HEK293 (cell line): Measurements from ENCODE around the gene RBMS3.

Source experiments
- KLF10 ChIP-seq: fragments of 450-650 bp; IDR thresholded peaks from 2 replicates; pipeline ENCODE4 v1.5.1; 2018; ENCODE audit warnings: missing biosample characterization, mild to moderate bottlenecking, missing genetic modification characterization
- KLF16 ChIP-seq: fragments of 450-650 bp; formaldehyde crosslinking; IDR thresholded peaks from 2 replicates; pipeline ENCODE4 v1.5.1; 2017; ENCODE audit warnings: missing biosample characterization, missing genetic modification characterization
- YY2 ChIP-seq: fragments of 450-650 bp; formaldehyde crosslinking; IDR thresholded peaks from 2 replicates; pipeline ENCODE4 v1.5.1; 2016; ENCODE audit warnings: missing biosample characterization, missing genetic modification characterization
- ZBTB20 ChIP-seq: fragments of 450-650 bp; formaldehyde crosslinking; IDR thresholded peaks from 2 replicates; pipeline ENCODE4 v1.5.1; 2016; ENCODE audit warnings: missing biosample characterization, missing genetic modification characterization
- ZNF133 ChIP-seq: fragments of 450-650 bp; formaldehyde crosslinking; IDR thresholded peaks from 2 replicates; pipeline ENCODE4 v1.5.1; 2016; ENCODE audit warnings: missing biosample characterization, missing genetic modification characterization
- ZNF292 ChIP-seq: fragments of 450-650 bp; formaldehyde crosslinking; IDR thresholded peaks from 2 replicates; pipeline ENCODE4 v1.5.1; 2016; ENCODE audit warnings: low read depth, missing biosample characterization, missing genetic modification characterization, borderline replicate concordance
- ZNF530 ChIP-seq: fragments of 450-650 bp; formaldehyde crosslinking; IDR thresholded peaks from 2 replicates; pipeline ENCODE4 v1.5.1; 2016; ENCODE audit warnings: low read depth, missing biosample characterization, missing genetic modification characterization
- ZNF670 ChIP-seq: fragments of 450-650 bp; formaldehyde crosslinking; IDR thresholded peaks from 2 replicates; pipeline ENCODE4 v1.5.1; 2016; ENCODE audit warnings: missing biosample characterization, missing genetic modification characterization, low read depth
- ZNF677 ChIP-seq: fragments of 450-650 bp; IDR thresholded peaks from 2 replicates; pipeline ENCODE4 v1.5.0; 2018; ENCODE audit warnings: missing biosample characterization, mild to moderate bottlenecking, missing genetic modification characterization, moderate library complexity
- ZNF776 ChIP-seq: fragments of 450-650 bp; formaldehyde crosslinking; IDR thresholded peaks from 2 replicates; pipeline ENCODE4 v1.5.0; 2017; ENCODE audit warnings: missing biosample characterization, missing genetic modification characterization, borderline replicate concordance
- TF ChIP-seq, protein P1 (sequence below): fragments of 450-650 bp; formaldehyde crosslinking; IDR thresholded peaks from 2 replicates; pipeline ENCODE4 v1.5.1; 2016; ENCODE audit warnings: missing biosample characterization, missing genetic modification characterization
- TF ChIP-seq, protein P2 (sequence below): fragments of 450-650 bp; formaldehyde crosslinking; IDR thresholded peaks from 2 replicates; pipeline ENCODE4 v1.5.1; 2016; ENCODE audit warnings: missing biosample characterization, missing genetic modification characterization

DNA sequence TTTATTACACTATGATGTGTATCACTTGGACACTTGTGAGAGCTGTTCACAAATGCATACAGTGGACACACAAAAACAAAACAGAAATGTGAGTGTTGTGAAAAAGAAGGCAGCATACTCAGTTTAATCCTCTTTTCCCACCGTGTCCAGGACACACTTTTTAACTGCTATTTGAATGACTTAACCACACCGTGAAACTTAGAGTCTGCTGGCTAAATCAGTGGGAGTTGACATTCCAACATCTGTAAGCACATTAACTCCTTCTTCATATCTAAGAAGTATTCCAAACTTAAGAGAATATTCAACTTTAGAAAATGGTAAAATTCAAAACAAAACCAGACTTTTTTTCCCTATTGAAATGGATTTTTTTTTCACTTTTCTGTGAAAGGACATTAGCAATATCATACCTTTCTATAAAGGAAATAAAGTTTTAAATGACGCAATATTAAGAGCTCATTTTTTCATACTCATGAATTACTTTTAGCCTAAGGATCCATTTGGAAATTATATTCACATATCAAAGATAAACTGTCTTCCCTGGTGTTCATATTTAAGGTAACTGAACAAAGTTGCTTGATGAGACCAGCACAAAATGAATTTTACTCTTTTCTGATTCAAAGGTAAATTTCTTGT, 316.6 kb downstream of the RBMS3 start:
- TF ChIP-seq ZNF677 (no peak), ZNF133 (tag by site-specific recombination) (no peak), ZNF530 (tag by site-specific recombination) (no peak), YY2 (tag by site-specific recombination) (no peak), KLF16 (tag by site-specific recombination) (no peak), ZNF292 (tag by site-specific recombination) (no peak), ZNF670 (no peak), ZBTB20 (tag by site-specific recombination) (no peak), ZNF776 (no peak), KLF10 (tag by site-specific recombination) (no peak)
- TF ChIP-seq, protein P1, sequence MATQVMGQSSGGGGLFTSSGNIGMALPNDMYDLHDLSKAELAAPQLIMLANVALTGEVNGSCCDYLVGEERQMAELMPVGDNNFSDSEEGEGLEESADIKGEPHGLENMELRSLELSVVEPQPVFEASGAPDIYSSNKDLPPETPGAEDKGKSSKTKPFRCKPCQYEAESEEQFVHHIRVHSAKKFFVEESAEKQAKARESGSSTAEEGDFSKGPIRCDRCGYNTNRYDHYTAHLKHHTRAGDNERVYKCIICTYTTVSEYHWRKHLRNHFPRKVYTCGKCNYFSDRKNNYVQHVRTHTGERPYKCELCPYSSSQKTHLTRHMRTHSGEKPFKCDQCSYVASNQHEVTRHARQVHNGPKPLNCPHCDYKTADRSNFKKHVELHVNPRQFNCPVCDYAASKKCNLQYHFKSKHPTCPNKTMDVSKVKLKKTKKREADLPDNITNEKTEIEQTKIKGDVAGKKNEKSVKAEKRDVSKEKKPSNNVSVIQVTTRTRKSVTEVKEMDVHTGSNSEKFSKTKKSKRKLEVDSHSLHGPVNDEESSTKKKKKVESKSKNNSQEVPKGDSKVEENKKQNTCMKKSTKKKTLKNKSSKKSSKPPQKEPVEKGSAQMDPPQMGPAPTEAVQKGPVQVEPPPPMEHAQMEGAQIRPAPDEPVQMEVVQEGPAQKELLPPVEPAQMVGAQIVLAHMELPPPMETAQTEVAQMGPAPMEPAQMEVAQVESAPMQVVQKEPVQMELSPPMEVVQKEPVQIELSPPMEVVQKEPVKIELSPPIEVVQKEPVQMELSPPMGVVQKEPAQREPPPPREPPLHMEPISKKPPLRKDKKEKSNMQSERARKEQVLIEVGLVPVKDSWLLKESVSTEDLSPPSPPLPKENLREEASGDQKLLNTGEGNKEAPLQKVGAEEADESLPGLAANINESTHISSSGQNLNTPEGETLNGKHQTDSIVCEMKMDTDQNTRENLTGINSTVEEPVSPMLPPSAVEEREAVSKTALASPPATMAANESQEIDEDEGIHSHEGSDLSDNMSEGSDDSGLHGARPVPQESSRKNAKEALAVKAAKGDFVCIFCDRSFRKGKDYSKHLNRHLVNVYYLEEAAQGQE: no peak
- TF ChIP-seq, protein P2, sequence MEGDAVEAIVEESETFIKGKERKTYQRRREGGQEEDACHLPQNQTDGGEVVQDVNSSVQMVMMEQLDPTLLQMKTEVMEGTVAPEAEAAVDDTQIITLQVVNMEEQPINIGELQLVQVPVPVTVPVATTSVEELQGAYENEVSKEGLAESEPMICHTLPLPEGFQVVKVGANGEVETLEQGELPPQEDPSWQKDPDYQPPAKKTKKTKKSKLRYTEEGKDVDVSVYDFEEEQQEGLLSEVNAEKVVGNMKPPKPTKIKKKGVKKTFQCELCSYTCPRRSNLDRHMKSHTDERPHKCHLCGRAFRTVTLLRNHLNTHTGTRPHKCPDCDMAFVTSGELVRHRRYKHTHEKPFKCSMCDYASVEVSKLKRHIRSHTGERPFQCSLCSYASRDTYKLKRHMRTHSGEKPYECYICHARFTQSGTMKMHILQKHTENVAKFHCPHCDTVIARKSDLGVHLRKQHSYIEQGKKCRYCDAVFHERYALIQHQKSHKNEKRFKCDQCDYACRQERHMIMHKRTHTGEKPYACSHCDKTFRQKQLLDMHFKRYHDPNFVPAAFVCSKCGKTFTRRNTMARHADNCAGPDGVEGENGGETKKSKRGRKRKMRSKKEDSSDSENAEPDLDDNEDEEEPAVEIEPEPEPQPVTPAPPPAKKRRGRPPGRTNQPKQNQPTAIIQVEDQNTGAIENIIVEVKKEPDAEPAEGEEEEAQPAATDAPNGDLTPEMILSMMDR (tag by site-specific recombination): no peak
